H9 (cell line): Measurements from ENCODE around the gene SORBS1. TPM values are rescaled to one million over a fixed set of nuclear protein-coding genes. Genes with fewer than 3 reads are reported as not detected.

Experiments used
- DNase-seq: peaks from one replicate; pipeline ENCODE4 v3.0.0-alpha.2; 2017
- H2AFZ ChIP-seq: one replicate; pipeline ENCODE4 v1.6.1; 2013; ENCODE audit warnings: mild to moderate bottlenecking, low read length, control low read depth, moderate library complexity
- H2AK5ac ChIP-seq: 2 replicates; pipeline ENCODE4 v1.6.1; 2013; ENCODE audit warnings: low read length, control low read depth, mixed read lengths; ENCODE audit not compliant: insufficient read length
- H2BK120ac ChIP-seq: one replicate; pipeline ENCODE4 v1.6.1; 2013; ENCODE audit warnings: low read depth, mild to moderate bottlenecking, low read length, control low read depth, inconsistent platforms; ENCODE audit not compliant: poor library complexity, severe bottlenecking
- H2BK12ac ChIP-seq: 2 replicates; pipeline ENCODE4 v1.6.1; 2013; ENCODE audit warnings: low read length, control low read depth, mixed read lengths, low read depth; ENCODE audit not compliant: insufficient read length
- H2BK15ac ChIP-seq: 2 replicates; pipeline ENCODE4 v1.6.1; 2013; ENCODE audit warnings: low read depth, low read length, control low read depth
- H2BK20ac ChIP-seq: one replicate; pipeline ENCODE4 v1.6.1; 2013; ENCODE audit warnings: low read depth, mild to moderate bottlenecking, low read length, control low read depth, inconsistent platforms; ENCODE audit not compliant: poor library complexity, severe bottlenecking
- H2BK5ac ChIP-seq: 2 replicates; pipeline ENCODE4 v1.6.1; 2013; ENCODE audit warnings: low read length, control low read depth, mixed read lengths; ENCODE audit not compliant: insufficient read length
- H3K14ac ChIP-seq: 2 replicates; pipeline ENCODE4 v1.6.1; 2013; ENCODE audit warnings: low read length, control low read depth; ENCODE audit not compliant: insufficient read depth
- H3K18ac ChIP-seq: 2 replicates; pipeline ENCODE4 v1.6.1; 2013; ENCODE audit warnings: low read depth, mild to moderate bottlenecking, mixed read lengths, low read length, control low read depth; ENCODE audit not compliant: insufficient read length
- H3K23ac ChIP-seq: 2 replicates; pipeline ENCODE4 v1.6.1; 2013; ENCODE audit warnings: low read length, control low read depth, mixed read lengths, low read depth; ENCODE audit not compliant: insufficient read length
- H3K23me2 ChIP-seq: 2 replicates; pipeline ENCODE4 v1.6.1; 2013; ENCODE audit warnings: low read depth, mild to moderate bottlenecking, mixed read lengths, low read length, control low read depth; ENCODE audit not compliant: insufficient read length, poor library complexity, severe bottlenecking
- H3K27ac ChIP-seq: 2 replicates; pipeline ENCODE4 v1.5.1; 2013; ENCODE audit warnings: low read length, control low read depth, mixed read lengths, low read depth; ENCODE audit not compliant: insufficient read length
- H3K27me3 ChIP-seq: 2 replicates; pipeline ENCODE4 v1.6.1; 2013; ENCODE audit warnings: low read length, control low read depth, inconsistent platforms; ENCODE audit not compliant: insufficient read depth
- H3K4ac ChIP-seq: 2 replicates; pipeline ENCODE4 v1.6.1; 2013; ENCODE audit warnings: low read depth, mild to moderate bottlenecking, control low read depth, inconsistent platforms, low read length, moderate library complexity
- H3K4me1 ChIP-seq: 2 replicates; pipeline ENCODE4 v1.6.1; 2013; ENCODE audit warnings: low read length, control low read depth, inconsistent platforms; ENCODE audit not compliant: insufficient read depth
- H3K4me2 ChIP-seq: 2 replicates; pipeline ENCODE4 v1.6.1; 2013; ENCODE audit warnings: low read length, control low read depth, mixed read lengths; ENCODE audit not compliant: insufficient read length, insufficient read depth
- H3K56ac ChIP-seq: 2 replicates; pipeline ENCODE4 v1.6.1; 2013; ENCODE audit warnings: low read depth, mild to moderate bottlenecking, mixed read lengths, low read length, control low read depth; ENCODE audit not compliant: insufficient read length
- H3K79me1 ChIP-seq: 2 replicates; pipeline ENCODE4 v1.6.1; 2013; ENCODE audit warnings: low read depth, mild to moderate bottlenecking, moderate library complexity, low read length, control low read depth, inconsistent platforms; ENCODE audit not compliant: insufficient read depth, poor library complexity, severe bottlenecking
- H3K79me2 ChIP-seq: 2 replicates; pipeline ENCODE4 v1.6.1; 2013; ENCODE audit warnings: low read length, control low read depth, inconsistent platforms; ENCODE audit not compliant: insufficient read depth
- H3K9ac ChIP-seq: 2 replicates; pipeline ENCODE4 v1.6.1; 2013; ENCODE audit warnings: low read length, control low read depth, mixed read lengths; ENCODE audit not compliant: insufficient read length; ENCODE audit errors: extremely low read depth
- H3K9me3 ChIP-seq: one replicate; pipeline ENCODE4 v1.6.1; 2013; ENCODE audit warnings: low read depth, low read length, inconsistent platforms; ENCODE audit not compliant: control insufficient read depth
- H3T11ph ChIP-seq: one replicate; pipeline ENCODE4 v1.6.1; 2013; ENCODE audit warnings: mild to moderate bottlenecking, low read length, control low read depth, inconsistent platforms
- H4K20me1 ChIP-seq: one replicate; pipeline ENCODE4 v1.6.1; 2013; ENCODE audit not compliant: control insufficient read depth, insufficient read length, insufficient read depth
- H4K5ac ChIP-seq: 2 replicates; pipeline ENCODE4 v1.6.1; 2013; ENCODE audit warnings: low read depth, mild to moderate bottlenecking, mixed read lengths, low read length, control low read depth; ENCODE audit not compliant: insufficient read length
- H4K8ac ChIP-seq: replicated peaks from 2 replicates; pipeline ENCODE4 v1.6.1; 2013; ENCODE audit warnings: low read length, control low read depth, mixed read lengths, low read depth; ENCODE audit not compliant: insufficient read length
- H4K91ac ChIP-seq: 2 replicates; pipeline ENCODE4 v1.6.1; 2013; ENCODE audit warnings: low read depth, mild to moderate bottlenecking, moderate library complexity, mixed read lengths, low read length, control low read depth; ENCODE audit not compliant: insufficient read length
- H3K27ac Mint-ChIP-seq, 3 experiments: 2 replicates in 2 of 3; 3 replicates in 1 of 3; pipeline ENCODE4 v1.8.0; 2020 to 2021; ENCODE audit warnings: mixed read lengths in 3 of 3, mild to moderate bottlenecking in 1 of 3, moderate library complexity in 1 of 3
- H3K27me3 Mint-ChIP-seq: 2 replicates; pipeline ENCODE4 v1.8.0; 2021; ENCODE audit warnings: low read depth, mild to moderate bottlenecking, moderate library complexity, mixed read lengths
- H3K36me3 Mint-ChIP-seq, 3 experiments: 2 replicates in 2 of 3; 3 replicates in 1 of 3; pipeline ENCODE4 v1.8.0; 2020 to 2021; ENCODE audit warnings: low read depth in 3 of 3, mixed read lengths in 3 of 3; ENCODE audit not compliant: insufficient read depth in 1 of 3
- H3K4me1 Mint-ChIP-seq, 2 experiments: 2 replicates each; pipeline ENCODE4 v1.8.0; 2020; ENCODE audit warnings: mixed read lengths in 2 of 2
- H3K4me3 Mint-ChIP-seq, 2 experiments: 2 replicates in 1 of 2; 3 replicates in 1 of 2; pipeline ENCODE4 v1.8.0; 2020 to 2021; ENCODE audit warnings: mild to moderate bottlenecking in 2 of 2, mixed read lengths in 2 of 2, moderate library complexity in 1 of 2
- H3K9me3 Mint-ChIP-seq, 2 experiments: 2 replicates in 1 of 2; 3 replicates in 1 of 2; pipeline ENCODE4 v1.8.0; 2020; ENCODE audit warnings: mild to moderate bottlenecking in 2 of 2, mixed read lengths in 2 of 2, moderate library complexity in 1 of 2
- WGBS: extraction: QIAGEN DNeasy Blood & Tissue Kit; methylation state at CpG from one replicate; pipeline ENCODE4 v1.1.7; 2013; ENCODE audit warnings: missing lambda C conversion rate, low lambda C conversion rate, mixed read lengths; ENCODE audit not compliant: insufficient read length; ENCODE audit errors: extremely low coverage; 5-methylcytosine and 5-hydroxymethylcytosine counted together
- total RNA-seq: library from RNA; stranded (reverse); gene quantifications from 2 replicates; pipeline ENCODE4 v1.2.1, GENCODE V29; 2021
- TF ChIP-seq, protein P1 (sequence below): fragments of 200-600 bp; sonication (generic); conservative IDR thresholded peaks from 3 replicates; pipeline ENCODE4 v1.8.0; 2021; ENCODE audit warnings: antibody characterized with exemption, mild to moderate bottlenecking

Gene SORBS1
- total RNA-seq, 1 experiment from 2014 or later = 24.3 TPM

GRCh38 chr10:95296764-95297163, 264.4 kb downstream of the SORBS1 start:
- Mint-ChIP-seq H3K4me1 (peaks cover 15 to 22% of the 10 kb centered on the region in 2 experiments), H3K36me3 (no peaks in the 10 kb centered on the region; a peak in 2 of 7 replicates), H3K27me3 (peaks cover 45% of the 10 kb centered on the region), H3K27ac (no peak overlapping the region), H3K4me3 (no peak overlapping the region), H3K9me3 (no peaks in the 10 kb centered on the region)
- no CpG with 5 or more reads among the region's 4 CpGs for WGBS
- TF ChIP-seq, protein P1, sequence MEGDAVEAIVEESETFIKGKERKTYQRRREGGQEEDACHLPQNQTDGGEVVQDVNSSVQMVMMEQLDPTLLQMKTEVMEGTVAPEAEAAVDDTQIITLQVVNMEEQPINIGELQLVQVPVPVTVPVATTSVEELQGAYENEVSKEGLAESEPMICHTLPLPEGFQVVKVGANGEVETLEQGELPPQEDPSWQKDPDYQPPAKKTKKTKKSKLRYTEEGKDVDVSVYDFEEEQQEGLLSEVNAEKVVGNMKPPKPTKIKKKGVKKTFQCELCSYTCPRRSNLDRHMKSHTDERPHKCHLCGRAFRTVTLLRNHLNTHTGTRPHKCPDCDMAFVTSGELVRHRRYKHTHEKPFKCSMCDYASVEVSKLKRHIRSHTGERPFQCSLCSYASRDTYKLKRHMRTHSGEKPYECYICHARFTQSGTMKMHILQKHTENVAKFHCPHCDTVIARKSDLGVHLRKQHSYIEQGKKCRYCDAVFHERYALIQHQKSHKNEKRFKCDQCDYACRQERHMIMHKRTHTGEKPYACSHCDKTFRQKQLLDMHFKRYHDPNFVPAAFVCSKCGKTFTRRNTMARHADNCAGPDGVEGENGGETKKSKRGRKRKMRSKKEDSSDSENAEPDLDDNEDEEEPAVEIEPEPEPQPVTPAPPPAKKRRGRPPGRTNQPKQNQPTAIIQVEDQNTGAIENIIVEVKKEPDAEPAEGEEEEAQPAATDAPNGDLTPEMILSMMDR = no peak
- no peaks in the 10 kb centered on the region for H3K79me2 ChIP-seq
- H3K4ac ChIP-seq = no peak overlapping the region
- H2BK5ac ChIP-seq = no peak overlapping the region
- H3K9ac ChIP-seq = no peak overlapping the region
- H2BK15ac ChIP-seq = no peak overlapping the region
- no peaks in the 10 kb centered on the region for H3K9me3 ChIP-seq
- no peak overlapping the region for H3K4me2 ChIP-seq
- no peak overlapping the region for H3K18ac ChIP-seq
- H3K56ac ChIP-seq = no peak overlapping the region
- no peak overlapping the region for H3T11ph ChIP-seq
- no peak overlapping the region for H4K8ac ChIP-seq
- H4K20me1 ChIP-seq = no peaks in the 10 kb centered on the region
- no peak overlapping the region for H2BK12ac ChIP-seq
- H2AFZ ChIP-seq = no peak overlapping the region
- H3K23me2 ChIP-seq = no peaks in the 10 kb centered on the region
- H2AK5ac ChIP-seq = no peak overlapping the region
- no peak overlapping the region for H2BK120ac ChIP-seq
- no peak for DNase-seq
- no peak overlapping the region for H2BK20ac ChIP-seq
- no peak overlapping the region for H4K91ac ChIP-seq
- H3K14ac ChIP-seq = no peak overlapping the region
- no peak overlapping the region for H3K23ac ChIP-seq
- H3K27me3 ChIP-seq = no peaks in the 10 kb centered on the region
- H3K79me1 ChIP-seq = no peaks in the 10 kb centered on the region
- no peak overlapping the region for H3K27ac ChIP-seq
- H3K4me1 ChIP-seq = peaks cover 4% of the 10 kb centered on the region; the same call in 1 of the 2 replicates
- H4K5ac ChIP-seq = no peak overlapping the region
